Activated CD4-positive, alpha-beta T cell treated with anti-CD3 and anti-CD28 coated beads, Interleukin-2, amount 10 ng/mL, durations not matched to agents 24 days and 14 days (primary cell): ENCODE data around the gene CSAD. TPM values are rescaled to one million over a fixed set of nuclear protein-coding genes. Genes with fewer than 3 reads are reported as not detected.
A peak's percentile ranks its signal among the peaks of the same experiment; 100 is the strongest.
"Not testable (repeated sequence)": the region's sequence is repeated elsewhere in the genome, so short reads cannot be mapped to it uniquely, and the experiment has no call there.

Source experiments
- DNase-seq: peaks from one replicate; pipeline ENCODE4 v3.0.0; 2022
- H3K27ac Mint-ChIP-seq: one replicate; pipeline ENCODE4 v1.8.0; 2022; ENCODE audit warnings: mild to moderate bottlenecking, mixed read lengths
- H3K27me3 Mint-ChIP-seq: one replicate; pipeline ENCODE4 v1.8.0; 2022; ENCODE audit warnings: mixed read lengths
- H3K36me3 Mint-ChIP-seq: one replicate; pipeline ENCODE4 v1.8.0; 2022; ENCODE audit warnings: low read depth, mild to moderate bottlenecking, mixed read lengths
- H3K4me1 Mint-ChIP-seq: one replicate; pipeline ENCODE4 v1.8.0; 2021; ENCODE audit warnings: mixed read lengths
- H3K4me3 Mint-ChIP-seq: one replicate; pipeline ENCODE4 v1.8.0; 2022; ENCODE audit warnings: mild to moderate bottlenecking, moderate library complexity, mixed read lengths
- H3K9me3 Mint-ChIP-seq: one replicate; pipeline ENCODE4 v1.8.0; 2021; ENCODE audit warnings: mixed read lengths
- intact Hi-C: fragments of 100-400 bp; cut with micrococcal nuclease; formaldehyde crosslinking; loops from one replicate; pipeline ENCODE4 v1.15.1; 2023
- total RNA-seq: library from RNA; stranded (reverse); gene quantifications from 2 replicates; pipeline ENCODE4 v1.2.3, GENCODE V29; 2022

CSAD gene
- total RNA-seq, 1 donor from 2014 or later: 25.6 TPM

- DNase-seq: peak; percentile 95
- intact Hi-C loops: loop anchor here (1.0 to 2.0 kb wide), 3 partner anchors 38 to 74 kb away; no protein-coding TSS in a partner anchor
- H3K4me1 Mint-ChIP-seq: peaks cover 77% of the 10 kb centered on the region
- peak overlapping the region; percentile 70 for H3K27ac Mint-ChIP-seq
- H3K36me3 Mint-ChIP-seq: peaks cover 72% of the 10 kb centered on the region
- H3K27me3 Mint-ChIP-seq: no peaks in the 10 kb centered on the region
- H3K4me3 Mint-ChIP-seq: peak overlapping the region; percentile 49
- no peaks in the 10 kb centered on the region for H3K9me3 Mint-ChIP-seq
Measured at GRCh38 chr12:53213348-53213747, 32.6 kb upstream of the CSAD start.

GRCh38 chr12:53212931-53213330 lies 32.2 kb upstream of the CSAD start:
- H3K9me3 Mint-ChIP-seq: no peaks in the 10 kb centered on the region
- H3K4me3 Mint-ChIP-seq: no peak overlapping the region
- peak overlapping the region; percentile 70 for H3K27ac Mint-ChIP-seq
- no peak for DNase-seq
- peaks cover 77% of the 10 kb centered on the region for H3K4me1 Mint-ChIP-seq
- peaks cover 72% of the 10 kb centered on the region for H3K36me3 Mint-ChIP-seq
- intact Hi-C loops: loop anchor here (1.0 to 2.0 kb wide), 3 partner anchors 38 to 74 kb away; no protein-coding TSS in a partner anchor
- H3K27me3 Mint-ChIP-seq: no peaks in the 10 kb centered on the region

DNA sequence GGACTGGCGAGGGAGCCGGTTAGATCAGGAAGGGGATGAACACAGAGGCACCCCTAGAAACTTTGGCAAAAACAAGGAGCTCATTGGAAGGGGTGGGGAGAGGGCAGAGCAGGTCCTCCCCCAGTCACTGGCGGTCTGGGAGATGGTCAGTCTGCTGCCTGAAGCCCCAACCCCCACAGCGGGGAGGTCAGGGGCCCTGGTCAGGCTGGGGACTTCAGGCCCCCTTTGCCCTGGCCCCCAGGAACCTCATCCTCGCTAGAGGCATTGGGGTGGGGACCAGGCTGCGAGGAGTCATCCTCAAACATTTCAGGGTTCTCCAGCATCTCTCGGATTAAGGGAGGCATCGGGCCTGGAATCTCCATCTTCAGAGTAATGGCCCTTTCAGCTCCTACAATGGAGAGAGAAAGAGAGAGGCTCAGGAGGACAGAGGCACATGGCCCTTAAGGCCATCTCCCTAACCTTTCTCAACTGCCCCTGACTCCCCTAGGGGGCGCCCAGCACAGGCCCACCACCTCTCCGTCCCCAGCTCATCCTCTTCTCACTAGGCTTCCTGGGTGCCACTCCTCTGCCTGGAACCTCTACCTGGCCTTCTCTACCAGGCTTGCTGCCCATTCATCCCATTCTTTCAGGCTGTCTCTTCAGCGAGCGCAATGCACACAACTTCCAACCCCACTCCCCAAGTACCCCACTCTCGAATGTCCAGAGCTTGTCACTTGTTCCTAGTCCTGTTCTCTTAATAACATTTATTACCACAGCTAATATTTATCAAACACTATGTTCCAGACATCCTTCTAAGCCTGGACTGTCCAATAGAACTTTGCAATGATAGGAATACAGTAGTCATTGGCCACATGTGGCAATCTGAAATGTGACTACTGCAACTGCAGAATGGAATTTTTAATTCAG lies 31.0 kb upstream of the CSAD start:
- Mint-ChIP-seq H3K4me3 (no peak overlapping the region), H3K9me3 (no peaks in the 10 kb centered on the region), H3K4me1 (peaks cover 75% of the 10 kb centered on the region), H3K36me3 (peaks cover 68% of the 10 kb centered on the region), H3K27me3 (no peaks in the 10 kb centered on the region), H3K27ac (peak overlapping the region; percentile 3)
- DNase-seq: no peak
- intact Hi-C loops: loop anchor here (2.0 kb wide), 1 partner anchor 53 kb away; no protein-coding TSS in a partner anchor

- Mint-ChIP-seq H3K9me3 (no peaks in the 10 kb centered on the region), H3K27me3 (no peaks in the 10 kb centered on the region), H3K4me1 (peaks cover 75% of the 10 kb centered on the region), H3K36me3 (peaks cover 60% of the 10 kb centered on the region), H3K4me3 (no peak overlapping the region), H3K27ac (no peak overlapping the region)
- intact Hi-C loops: no loop called here
- DNase-seq: no peak
Measured at GRCh38 chr12:53210843-53211242, 30.1 kb upstream of the CSAD start.

DNA sequence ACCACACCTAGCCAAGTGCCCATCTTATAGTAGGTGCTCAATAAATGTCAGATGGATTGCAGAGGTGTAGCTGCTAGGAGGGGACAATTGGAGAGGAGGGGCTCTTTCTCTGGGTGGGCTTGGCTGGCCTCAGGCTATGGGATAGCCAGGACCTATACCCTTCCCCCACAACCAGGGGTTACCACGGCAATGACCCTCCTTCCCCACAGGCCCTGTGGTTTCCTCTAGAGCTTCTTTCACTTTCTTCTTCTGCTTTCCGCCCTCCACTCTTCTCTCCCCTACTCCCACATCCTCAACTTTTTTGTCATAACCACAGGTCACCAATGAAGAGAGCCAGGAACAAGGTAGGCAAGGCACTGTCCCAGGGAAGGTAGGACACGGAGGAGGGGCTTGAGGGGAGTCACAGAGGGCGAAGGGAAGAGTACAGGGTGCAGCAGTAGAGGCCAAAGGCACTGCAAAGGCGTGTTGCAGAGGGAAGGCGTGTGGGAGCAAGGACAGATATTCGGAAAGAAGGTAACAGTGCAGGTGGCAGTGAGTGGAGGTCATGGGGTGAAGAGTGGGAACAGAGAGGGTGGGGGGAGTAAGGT lies 28.2 kb upstream of the CSAD start:
- Mint-ChIP-seq H3K4me1 (peaks cover 65% of the 10 kb centered on the region), H3K36me3 (peaks cover 55% of the 10 kb centered on the region), H3K4me3 (peak overlapping the region; percentile 81), H3K27ac (peak overlapping the region; percentile 88), H3K9me3 (no peaks in the 10 kb centered on the region), H3K27me3 (no peaks in the 10 kb centered on the region)
- intact Hi-C loops: loop anchor here (1.0 kb wide), 3 partner anchors 8 to 90 kb away; partner anchors contain the start of gene MYG1
- DNase-seq: peak; percentile 87

DNA sequence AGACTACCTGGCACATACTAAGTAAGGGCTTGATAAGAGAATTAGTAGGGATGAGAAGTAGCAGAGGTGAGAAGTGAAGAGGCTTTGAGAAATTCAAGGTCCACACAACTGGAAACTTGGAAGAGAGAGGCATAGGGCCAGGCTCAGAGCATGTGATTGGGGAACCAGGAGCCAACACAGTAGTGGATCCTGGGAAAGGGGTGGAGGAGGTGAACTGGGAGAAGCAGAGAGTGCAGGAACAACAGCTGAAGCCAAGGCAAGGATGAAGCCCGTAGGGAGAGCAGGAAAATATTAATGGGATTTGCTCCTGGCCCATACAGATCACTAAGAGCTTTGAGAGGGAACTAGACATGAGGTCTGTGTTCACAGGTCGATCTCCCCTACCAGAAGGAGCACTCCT lies 27.7 kb upstream of the CSAD start:
- H3K27ac Mint-ChIP-seq: peak overlapping the region; percentile 88
- no peaks in the 10 kb centered on the region for H3K27me3 Mint-ChIP-seq
- peaks cover 64% of the 10 kb centered on the region for H3K4me1 Mint-ChIP-seq
- peaks cover 54% of the 10 kb centered on the region for H3K36me3 Mint-ChIP-seq
- no peak for DNase-seq
- intact Hi-C loops: no loop called here
- H3K4me3 Mint-ChIP-seq: peak overlapping the region; percentile 81
- no peaks in the 10 kb centered on the region for H3K9me3 Mint-ChIP-seq

- H3K27ac Mint-ChIP-seq: peak within 1 kb of the TSS; percentile 88
Measured at GRCh38 chr12:53207042-53207441, 26.3 kb upstream of the CSAD start, which contains the start of gene ITGB7. TSS of gene ITGB7 (minus strand) at chr12:53207251. CDS start at chr12:53200443, 6,808 bp downstream.

GRCh38 chr12:53205747-53206419 lies 25.2 kb upstream of the CSAD start:
- H3K4me1 Mint-ChIP-seq: peaks cover 61% of the 10 kb centered on the region
- H3K27me3 Mint-ChIP-seq: no peaks in the 10 kb centered on the region
- peak overlapping the region; percentile 88 for H3K27ac Mint-ChIP-seq
- DNase-seq: peak; percentile 93
- no peaks in the 10 kb centered on the region for H3K9me3 Mint-ChIP-seq
- intact Hi-C loops: no loop called here
- H3K36me3 Mint-ChIP-seq: peaks cover 39% of the 10 kb centered on the region
- peak overlapping the region; percentile 92 for H3K4me3 Mint-ChIP-seq

More at GRCh38 chr12:53207042-53207441, 26.3 kb upstream of the CSAD start, which contains the start of gene ITGB7:
- Mint-ChIP-seq H3K4me3 (peak within 1 kb of the TSS; percentile 92), H3K27me3 (no peaks in the 10 kb centered on the region), H3K36me3 (peaks cover 45% of the 10 kb centered on the region), H3K4me1 (peaks cover 60% of the 10 kb centered on the region), H3K9me3 (no peaks in the 10 kb centered on the region)
- intact Hi-C loops: no loop called here
- peak; percentile 91 for DNase-seq

GRCh38 chr12:53204351-53204750 lies 23.6 kb upstream of the CSAD start:
- H3K9me3 Mint-ChIP-seq: no peaks in the 10 kb centered on the region
- H3K4me1 Mint-ChIP-seq: peaks cover 69% of the 10 kb centered on the region
- no peak for DNase-seq
- intact Hi-C loops: no loop called here
- peak overlapping the region; percentile 59 for H3K27ac Mint-ChIP-seq
- H3K36me3 Mint-ChIP-seq: peaks cover 38% of the 10 kb centered on the region
- no peaks in the 10 kb centered on the region for H3K27me3 Mint-ChIP-seq
- H3K4me3 Mint-ChIP-seq: peak overlapping the region; percentile 66

GRCh38 chr12:53202316-53202715 lies 21.6 kb upstream of the CSAD start:
- Mint-ChIP-seq H3K4me1 (peaks cover 67% of the 10 kb centered on the region), H3K36me3 (peaks cover 43% of the 10 kb centered on the region), H3K4me3 (peak overlapping the region; percentile 11)
- DNase-seq, H3K9me3 Mint-ChIP-seq, intact Hi-C loops, H3K27ac Mint-ChIP-seq, H3K27me3 Mint-ChIP-seq: not testable (repeated sequence)

GRCh38 chr12:53201639-53202038 lies 20.9 kb upstream of the CSAD start:
- Mint-ChIP-seq H3K4me3 (peak overlapping the region; percentile 20), H3K27me3 (no peaks in the 10 kb centered on the region), H3K4me1 (peaks cover 61% of the 10 kb centered on the region), H3K27ac (peak overlapping the region; percentile 54), H3K36me3 (peaks cover 49% of the 10 kb centered on the region), H3K9me3 (no peaks in the 10 kb centered on the region)
- intact Hi-C loops: loop anchor here (1.0 kb wide), 1 partner anchor 8 kb away; no protein-coding TSS in a partner anchor
- DNase-seq: no peak

DNA sequence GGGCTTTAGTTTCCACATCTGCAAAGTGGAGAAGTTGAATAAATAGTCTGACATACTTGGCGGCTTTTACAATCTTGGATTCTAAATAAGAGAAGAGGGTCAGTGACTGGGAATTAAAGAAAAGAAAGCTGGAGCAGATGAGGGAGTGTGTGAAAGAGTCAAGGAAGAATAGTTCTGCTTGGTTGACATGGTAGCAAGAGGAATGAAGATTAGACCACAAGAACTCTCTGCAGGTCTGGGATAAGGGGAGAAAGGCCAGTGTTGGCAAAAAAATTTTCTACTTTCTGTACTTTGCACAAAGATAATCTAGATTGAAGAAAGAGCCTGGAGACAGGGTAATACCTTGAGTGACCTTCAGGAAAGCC lies 20.4 kb upstream of the CSAD start:
- H3K36me3 Mint-ChIP-seq: peaks cover 54% of the 10 kb centered on the region

DNA sequence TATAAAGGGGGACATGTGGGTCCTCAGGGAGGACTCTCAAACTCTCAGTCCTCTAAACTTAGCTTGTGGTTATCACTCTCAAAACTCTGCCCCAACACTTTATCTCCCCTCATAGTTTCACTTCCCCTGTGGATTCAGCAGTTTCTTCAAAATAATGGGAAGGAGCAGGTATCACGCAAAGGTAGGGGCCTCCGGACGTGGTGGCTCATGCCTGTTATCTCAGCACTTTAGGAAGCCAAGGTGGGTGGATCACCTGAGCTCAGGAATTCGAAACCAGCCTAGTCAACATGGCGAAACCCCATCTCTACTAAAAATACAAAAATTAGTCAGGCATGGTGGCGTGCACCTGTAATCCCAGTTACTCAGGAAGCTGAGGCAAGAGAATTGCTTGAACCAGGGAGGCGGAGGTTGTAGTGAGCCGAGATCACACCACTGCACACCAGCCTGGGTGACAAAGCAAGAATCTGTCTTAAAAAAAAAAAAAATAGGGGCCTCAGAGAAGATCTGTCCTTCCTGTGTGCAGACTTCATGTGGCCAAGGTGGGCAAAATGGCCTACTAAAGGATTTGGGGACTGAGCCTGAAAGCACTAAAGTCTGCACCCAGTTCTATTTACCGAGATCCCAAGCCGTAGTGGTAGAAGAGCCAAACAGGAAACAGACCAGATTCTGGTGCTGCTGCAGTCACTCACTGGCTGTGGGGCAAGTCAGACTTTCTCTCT lies 19.9 kb upstream of the CSAD start:
- H3K36me3 Mint-ChIP-seq: peaks cover 57% of the 10 kb centered on the region
- intact Hi-C loops: loop anchor here (1.0 kb wide), 1 partner anchor 9 kb away; no protein-coding TSS in a partner anchor
- DNase-seq: peak; percentile 77
- peak overlapping the region; percentile 77 for H3K4me3 Mint-ChIP-seq
- no peaks in the 10 kb centered on the region for H3K9me3 Mint-ChIP-seq
- H3K27me3 Mint-ChIP-seq: no peaks in the 10 kb centered on the region
- H3K27ac Mint-ChIP-seq: peak overlapping the region; percentile 85
- H3K4me1 Mint-ChIP-seq: peaks cover 53% of the 10 kb centered on the region

More for the DNA sequence above, 20.4 kb upstream of the CSAD start:
- H3K27me3 Mint-ChIP-seq: no peaks in the 10 kb centered on the region
- peaks cover 56% of the 10 kb centered on the region for H3K4me1 Mint-ChIP-seq
- H3K4me3 Mint-ChIP-seq: peak overlapping the region; percentile 77
- intact Hi-C loops: loop anchor here (1.0 kb wide), 1 partner anchor 8 kb away; no protein-coding TSS in a partner anchor
- no peaks in the 10 kb centered on the region for H3K9me3 Mint-ChIP-seq
- no peak for DNase-seq
- peak overlapping the region; percentile 85 for H3K27ac Mint-ChIP-seq
